GM18511 (cell line): ENCODE data around the gene TTC32.
"Not testable (repeated sequence)": the region's sequence is repeated elsewhere in the genome, so short reads cannot be mapped to it uniquely, and the experiment has no call there.

Experiments
- ATAC-seq: cut with Tn5 transposase; IDR thresholded peaks from one replicate; pipeline ENCODE4 v1.9.1; 2021; ENCODE audit warnings: mild to moderate bottlenecking, moderate library complexity; ENCODE audit not compliant: unreplicated experiment

Gene TTC32

GRCh38 chr2:19901442-19902215, at the start of gene TTC32:
Gene TTC32 (minus strand): TSS chr2:19901983. CDS start chr2:19901854, 129 bp downstream.
- peak; percentile 87 for ATAC-seq

GRCh38 chr2:19949071-19949470, 47.3 kb upstream of the TTC32 start:
- no peak for ATAC-seq

- ATAC-seq: no peak
These were observed 45.6 kb upstream of the TTC32 start for GRCh38 chr2:19947184-19947940.

- no peak for ATAC-seq
These were observed 42.5 kb upstream of the TTC32 start for GRCh38 chr2:19944205-19944845.

GRCh38 chr2:19943189-19943588, 41.4 kb upstream of the TTC32 start:
- ATAC-seq: no peak

- ATAC-seq: no peak
These were observed 40.4 kb upstream of the TTC32 start for GRCh38 chr2:19942199-19942598.

GRCh38 chr2:19937004-19937403, 35.2 kb upstream of the TTC32 start:
- no peak for ATAC-seq

GRCh38 chr2:19936203-19936602, 34.4 kb upstream of the TTC32 start:
- ATAC-seq: no peak

GRCh38 chr2:19933351-19933981, 31.7 kb upstream of the TTC32 start:
- peak; percentile 97 for ATAC-seq

GRCh38 chr2:19932928-19933327, 31.1 kb upstream of the TTC32 start:
- ATAC-seq: peak; percentile 39

- ATAC-seq: no peak
These were observed 27.4 kb upstream of the TTC32 start for GRCh38 chr2:19929226-19929625.

- not testable (repeated sequence) for ATAC-seq
These were observed 26.0 kb upstream of the TTC32 start for GRCh38 chr2:19927816-19928215.

GRCh38 chr2:19924526-19924925, 22.7 kb upstream of the TTC32 start:
- not testable (repeated sequence) for ATAC-seq

- ATAC-seq: not testable (repeated sequence)
These were observed 20.4 kb upstream of the TTC32 start for GRCh38 chr2:19922188-19922587.

- ATAC-seq: no peak
These were observed 14.7 kb upstream of the TTC32 start for GRCh38 chr2:19916385-19916950.

- no peak for ATAC-seq
These were observed 12.6 kb upstream of the TTC32 start for GRCh38 chr2:19914266-19914975.

GRCh38 chr2:19911808-19912509, 10.2 kb upstream of the TTC32 start:
- no peak for ATAC-seq

- peak; percentile 12 for ATAC-seq
These were observed 495 bp upstream of the TTC32 start for GRCh38 chr2:19902216-19902740.

- peak; percentile 9 for ATAC-seq
These were observed 797 bp downstream of the TTC32 start for GRCh38 chr2:19900931-19901441.
